ENCODE data around the gene GATA3. TPM values are rescaled to one million over a fixed set of nuclear protein-coding genes. Genes with fewer than 3 reads are reported as not detected.

The GATA3 gene
- total and polyA plus RNA-seq, 2 experiments from 2014 or later = not detected

DNA sequence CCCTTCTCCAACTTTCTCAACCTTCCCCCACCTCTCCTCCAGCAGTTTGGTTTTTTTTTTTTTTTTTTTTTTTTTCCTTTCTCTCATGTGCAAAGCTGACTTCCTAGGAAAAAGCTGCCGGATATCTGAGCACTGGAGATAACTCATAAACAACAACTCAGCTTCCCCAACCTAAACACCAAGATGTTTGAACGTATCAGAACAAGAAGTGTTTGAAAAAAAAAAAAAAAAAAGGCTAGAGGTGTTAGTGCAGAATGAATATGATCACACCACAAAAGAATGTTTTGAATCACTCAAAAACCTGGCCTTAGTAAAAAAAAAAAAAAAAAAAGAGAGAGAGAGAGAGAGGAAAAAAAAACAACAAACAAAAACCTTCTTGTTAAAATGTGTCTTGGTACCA, 11.2 kb downstream of the GATA3 start:
- H3F3A ChIP-seq (ENCODE audit: insufficient read depth) = no peaks in the 10 kb centered on the region
- no peak for DNase-seq
- in situ Hi-C loops (cut with MboI) = no loop called here

GRCh38 chr10:8066124-8066523, 11.6 kb downstream of the GATA3 start:
- DNase-seq = no peak
- H3K4me3 ChIP-seq = no peak overlapping the region
- WGBS, 2 experiments (ENCODE audit: low coverage in 1 of 2, low lambda C conversion rate in 2 of 2, missing lambda C conversion rate in 2 of 2) = 76 to 78% methylated on average over 1 of the region's 1 CpG
- H3K9me2 ChIP-seq (ENCODE audit: insufficient read depth) = no peaks in the 10 kb centered on the region
- H3K27ac ChIP-seq = no peak overlapping the region
- H2AFZ ChIP-seq = no peak overlapping the region
- peaks cover 51% of the 10 kb centered on the region for H3K27me3 ChIP-seq (replicated peaks; ENCODE audit: insufficient read depth)
- TF ChIP-seq EZH2phosphoT487 (IDR thresholded peaks at IDR 0.05; ENCODE audit: insufficient read depth, low read depth) (no peak), EZH2 (IDR thresholded peaks at IDR 0.05; ENCODE audit: insufficient read depth, poor library complexity, severe bottlenecking) (no peak)
- H3K36me3 ChIP-seq (ENCODE audit: low read depth) = no peaks in the 10 kb centered on the region
- in situ Hi-C loops (cut with MboI) = no loop called here
- no peaks in the 10 kb centered on the region for H3F3A ChIP-seq (ENCODE audit: insufficient read depth)
- no peaks in the 10 kb centered on the region for H4K20me1 ChIP-seq (ENCODE audit: insufficient read depth)
- H3K9me3 ChIP-seq (ENCODE audit: low read depth) = no peaks in the 10 kb centered on the region
- H3K4me1 ChIP-seq (ENCODE audit: insufficient read depth) = no peaks in the 10 kb centered on the region
- H3K9ac ChIP-seq = no peak overlapping the region
- no peak overlapping the region for H3K4me2 ChIP-seq (ENCODE audit: unreplicated experiment)
- H3K79me2 ChIP-seq (ENCODE audit: insufficient read depth) = no peaks in the 10 kb centered on the region

More for the DNA sequence above, 11.2 kb downstream of the GATA3 start:
- Histone ChIP-seq H3K36me3 (ENCODE audit: low read depth) (no peaks in the 10 kb centered on the region), H3K9ac (no peak overlapping the region), H3K4me2 (ENCODE audit: unreplicated experiment) (no peak overlapping the region), H2AFZ (no peak overlapping the region), H4K20me1 (ENCODE audit: insufficient read depth) (no peaks in the 10 kb centered on the region), H3K4me1 (ENCODE audit: insufficient read depth) (no peaks in the 10 kb centered on the region), H3K4me3 (no peak overlapping the region), H3K9me3 (ENCODE audit: low read depth) (no peaks in the 10 kb centered on the region), H3K27me3 (replicated peaks; ENCODE audit: insufficient read depth) (peaks cover 56% of the 10 kb centered on the region), H3K27ac (no peak overlapping the region), H3K79me2 (ENCODE audit: insufficient read depth) (no peaks in the 10 kb centered on the region), H3K9me2 (ENCODE audit: insufficient read depth) (no peaks in the 10 kb centered on the region)
- TF ChIP-seq EZH2phosphoT487 (IDR thresholded peaks at IDR 0.05; ENCODE audit: insufficient read depth, low read depth) = no peak
- no peak for TF ChIP-seq EZH2 (IDR thresholded peaks at IDR 0.05; ENCODE audit: insufficient read depth, poor library complexity, severe bottlenecking)
- WGBS, 2 experiments (ENCODE audit: low coverage in 1 of 2, low lambda C conversion rate in 2 of 2, missing lambda C conversion rate in 2 of 2) = 14 to 15% methylated on average over 2 of the region's 2 CpGs

GRCh38 chr10:8066797-8067196, 12.3 kb downstream of the GATA3 start:
- in situ Hi-C loops (cut with MboI) = no loop called here
- no peak for TF ChIP-seq EZH2 (IDR thresholded peaks at IDR 0.05; ENCODE audit: insufficient read depth, poor library complexity, severe bottlenecking)
- no peak for TF ChIP-seq EZH2phosphoT487 (IDR thresholded peaks at IDR 0.05; ENCODE audit: insufficient read depth, low read depth)
- H3K4me3 ChIP-seq = no peak overlapping the region
- no peak overlapping the region for H3K4me2 ChIP-seq (ENCODE audit: unreplicated experiment)
- peaks cover 46% of the 10 kb centered on the region for H3K27me3 ChIP-seq (replicated peaks; ENCODE audit: insufficient read depth)
- no peaks in the 10 kb centered on the region for H3K9me2 ChIP-seq (ENCODE audit: insufficient read depth)
- H3F3A ChIP-seq (ENCODE audit: insufficient read depth) = no peaks in the 10 kb centered on the region
- no peak overlapping the region for H3K27ac ChIP-seq
- no peaks in the 10 kb centered on the region for H3K36me3 ChIP-seq (ENCODE audit: low read depth)
- 39 to 45% methylated on average over 2 of the region's 2 CpGs for WGBS, 2 experiments (ENCODE audit: low coverage in 1 of 2, low lambda C conversion rate in 2 of 2, missing lambda C conversion rate in 2 of 2)
- H3K9ac ChIP-seq = no peak overlapping the region
- H4K20me1 ChIP-seq (ENCODE audit: insufficient read depth) = no peaks in the 10 kb centered on the region
- DNase-seq = no peak
- H3K9me3 ChIP-seq (ENCODE audit: low read depth) = no peaks in the 10 kb centered on the region
- no peak overlapping the region for H2AFZ ChIP-seq
- H3K79me2 ChIP-seq (ENCODE audit: insufficient read depth) = no peaks in the 10 kb centered on the region
- H3K4me1 ChIP-seq (ENCODE audit: insufficient read depth) = no peaks in the 10 kb centered on the region

- H2AFZ ChIP-seq = no peak overlapping the region
- no peak overlapping the region for H3K27ac ChIP-seq
- TF ChIP-seq EZH2phosphoT487 (IDR thresholded peaks at IDR 0.05; ENCODE audit: insufficient read depth, low read depth) (no peak), EZH2 (IDR thresholded peaks at IDR 0.05; ENCODE audit: insufficient read depth, poor library complexity, severe bottlenecking) (no peak)
- H3K4me2 ChIP-seq (ENCODE audit: unreplicated experiment) = no peak overlapping the region
- H3F3A ChIP-seq (ENCODE audit: insufficient read depth) = no peaks in the 10 kb centered on the region
- H3K79me2 ChIP-seq (ENCODE audit: insufficient read depth) = no peaks in the 10 kb centered on the region
- in situ Hi-C loops (cut with MboI) = no loop called here
- no peaks in the 10 kb centered on the region for H3K9me3 ChIP-seq (ENCODE audit: low read depth)
- H3K27me3 ChIP-seq (replicated peaks; ENCODE audit: insufficient read depth) = peaks cover 24% of the 10 kb centered on the region
- H3K9ac ChIP-seq = no peak overlapping the region
- DNase-seq = no peak
- WGBS, 2 experiments (ENCODE audit: low coverage in 1 of 2, low lambda C conversion rate in 2 of 2, missing lambda C conversion rate in 2 of 2) = 68 to 69% methylated on average over 7 of the region's 7 CpGs
- H4K20me1 ChIP-seq (ENCODE audit: insufficient read depth) = no peaks in the 10 kb centered on the region
- no peaks in the 10 kb centered on the region for H3K4me1 ChIP-seq (ENCODE audit: insufficient read depth)
- no peaks in the 10 kb centered on the region for H3K9me2 ChIP-seq (ENCODE audit: insufficient read depth)
- H3K4me3 ChIP-seq = no peak overlapping the region
- H3K36me3 ChIP-seq (ENCODE audit: low read depth) = no peaks in the 10 kb centered on the region
Measured at GRCh38 chr10:8069108-8069507, 14.6 kb downstream of the GATA3 start.

DNA sequence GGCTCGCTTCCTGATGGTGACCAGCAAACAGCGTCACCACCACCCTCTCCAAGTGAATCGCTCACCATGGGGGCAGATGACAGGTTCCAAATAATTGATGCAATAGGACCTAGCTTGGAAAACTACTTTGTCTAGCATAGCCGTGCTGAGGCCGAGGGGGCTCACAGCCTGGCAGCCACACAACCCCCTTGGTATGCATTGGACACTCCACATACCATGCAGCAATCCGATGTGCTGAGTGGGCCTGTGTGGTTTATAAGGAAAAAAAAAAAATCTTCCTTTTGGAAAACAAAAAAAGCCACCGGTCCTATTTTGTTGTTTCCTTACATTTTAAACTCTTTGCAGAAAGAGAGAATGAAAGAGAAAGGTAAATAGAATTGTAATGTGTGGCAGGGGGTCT, 15.1 kb downstream of the GATA3 start:
- WGBS, 2 experiments (ENCODE audit: low coverage in 1 of 2, low lambda C conversion rate in 2 of 2, missing lambda C conversion rate in 2 of 2) = 50 to 52% methylated on average over 7 of the region's 7 CpGs
- TF ChIP-seq EZH2phosphoT487 (IDR thresholded peaks at IDR 0.05; ENCODE audit: insufficient read depth, low read depth) (no peak), EZH2 (IDR thresholded peaks at IDR 0.05; ENCODE audit: insufficient read depth, poor library complexity, severe bottlenecking) (no peak)
- no peaks in the 10 kb centered on the region for H3K79me2 ChIP-seq (ENCODE audit: insufficient read depth)
- H3K27me3 ChIP-seq (replicated peaks; ENCODE audit: insufficient read depth) = peaks cover 22% of the 10 kb centered on the region
- H4K20me1 ChIP-seq (ENCODE audit: insufficient read depth) = no peaks in the 10 kb centered on the region
- H3K36me3 ChIP-seq (ENCODE audit: low read depth) = no peaks in the 10 kb centered on the region
- H3K4me2 ChIP-seq (ENCODE audit: unreplicated experiment) = no peak overlapping the region
- in situ Hi-C loops (cut with MboI) = no loop called here
- H3K27ac ChIP-seq = no peak overlapping the region
- H3K9me3 ChIP-seq (ENCODE audit: low read depth) = no peaks in the 10 kb centered on the region
- DNase-seq = no peak
- H3K9ac ChIP-seq = no peak overlapping the region
- H3K9me2 ChIP-seq (ENCODE audit: insufficient read depth) = no peaks in the 10 kb centered on the region
- H3K4me3 ChIP-seq = no peak overlapping the region
- H3F3A ChIP-seq (ENCODE audit: insufficient read depth) = no peaks in the 10 kb centered on the region
- H3K4me1 ChIP-seq (ENCODE audit: insufficient read depth) = no peaks in the 10 kb centered on the region
- no peak overlapping the region for H2AFZ ChIP-seq

All from GM23248 (cell line).